ENCODE data around the gene GLIS2. TPM values are rescaled to one million over a fixed set of nuclear protein-coding genes. Genes with fewer than 3 reads are reported as not detected.

GLIS2 gene
- total RNA-seq, 1 donor from 2014 or later, result not detected

- DNase-seq (no peak), ATAC-seq (ENCODE audit: low read depth) (no peak)
- ChIA-PET CTCF (interaction anchor here (0.6 kb wide), 1 partner anchor 17 kb away, joined by 3 read pairs; no protein-coding TSS in a partner anchor), POLR2A (no interaction called here)
- Mint-ChIP-seq H3K4me1 (no peaks in the 10 kb centered on the region), H3K27ac (no peak overlapping the region), H3K27me3 (no peaks in the 10 kb centered on the region), H3K9me3 (no peaks in the 10 kb centered on the region), H3K36me3 (ENCODE audit: low read depth) (peaks cover 49% of the 10 kb centered on the region), H3K4me3 (no peak overlapping the region)
- intact Hi-C loops (cut with micrococcal nuclease), result no loop called here
- TF ChIP-seq CTCF (IDR thresholded peaks at IDR 0.05), result no peak
Measured at GRCh38 chr16:4385789-4386450, 70.1 kb downstream of the GLIS2 start.

- ATAC-seq (ENCODE audit: low read depth) (no peak), DNase-seq (no peak)
- intact Hi-C loops (cut with micrococcal nuclease), result no loop called here
- TF ChIP-seq CTCF (IDR thresholded peaks at IDR 0.05), result no peak
- Mint-ChIP-seq H3K27me3 (no peaks in the 10 kb centered on the region), H3K4me1 (no peaks in the 10 kb centered on the region), H3K9me3 (no peaks in the 10 kb centered on the region), H3K4me3 (no peak overlapping the region), H3K36me3 (ENCODE audit: low read depth) (peaks cover 48% of the 10 kb centered on the region), H3K27ac (no peak overlapping the region)
- POLR2A ChIA-PET, result no interaction called here
- CTCF ChIA-PET, result interaction anchor here (0.6 kb wide), 1 partner anchor 16 kb away, joined by 3 read pairs; no protein-coding TSS in a partner anchor
Measured at GRCh38 chr16:4386451-4386805, 70.6 kb downstream of the GLIS2 start.

DNA sequence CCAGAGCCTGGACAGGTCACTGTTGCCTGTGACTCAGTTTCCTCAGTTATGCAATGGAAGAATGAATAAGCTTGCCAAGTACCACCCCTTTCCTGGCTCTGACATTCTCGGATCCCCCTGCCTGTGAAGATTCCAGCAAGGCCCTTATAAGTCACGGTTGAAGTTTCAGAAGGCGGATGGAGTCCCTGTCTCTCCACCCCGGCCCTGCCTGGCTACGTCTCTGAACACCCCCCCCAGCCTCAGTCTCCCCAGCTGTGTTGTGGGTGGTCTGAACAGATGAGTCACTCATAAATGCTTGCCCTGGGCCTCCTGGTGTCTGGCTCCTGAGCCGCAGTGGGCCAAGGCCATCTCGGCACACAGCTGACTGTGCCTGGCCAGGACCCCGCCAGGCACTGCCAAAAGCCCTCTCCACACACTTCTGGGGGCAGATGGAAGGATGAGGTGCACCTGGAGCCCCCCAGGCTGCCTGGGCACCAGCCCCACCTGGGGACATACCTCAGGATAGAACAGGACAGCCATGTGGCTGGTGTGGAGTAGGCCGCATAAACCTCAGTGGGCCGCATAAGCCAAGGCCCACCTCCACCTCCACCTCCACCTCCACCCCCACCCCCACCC is 71.2 kb downstream of the GLIS2 start:
- Mint-ChIP-seq H3K4me1 (no peaks in the 10 kb centered on the region), H3K9me3 (no peaks in the 10 kb centered on the region), H3K27me3 (no peaks in the 10 kb centered on the region), H3K36me3 (ENCODE audit: low read depth) (peaks cover 46% of the 10 kb centered on the region), H3K27ac (no peak overlapping the region), H3K4me3 (no peak overlapping the region)
- CTCF ChIA-PET, result no interaction called here
- ATAC-seq (ENCODE audit: low read depth) (no peak), DNase-seq (no peak)
- POLR2A ChIA-PET, result no interaction called here
- TF ChIP-seq CTCF (IDR thresholded peaks at IDR 0.05), result no peak
- intact Hi-C loops (cut with micrococcal nuclease), result no loop called here

DNA sequence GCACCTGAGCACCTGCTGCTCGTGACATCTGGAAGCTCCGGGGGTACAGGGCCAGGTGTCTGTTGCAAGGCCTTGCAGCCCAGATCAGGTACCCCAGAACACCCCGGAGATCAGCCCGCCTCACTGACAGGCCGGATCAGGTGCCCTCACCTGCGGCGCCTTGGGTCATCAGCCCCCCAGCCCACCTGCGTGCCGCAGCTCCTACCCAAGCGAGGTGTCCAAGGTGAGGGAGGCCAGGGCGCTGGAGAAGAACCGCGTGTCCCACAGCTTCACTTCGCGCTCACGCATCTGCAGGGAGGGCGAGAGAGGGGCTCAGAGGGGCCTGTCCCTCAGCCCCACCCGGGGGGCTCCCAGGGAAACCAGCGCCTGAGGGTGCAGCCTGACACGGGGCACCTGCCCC is 71.9 kb downstream of the GLIS2 start:
- TF ChIP-seq CTCF (IDR thresholded peaks at IDR 0.05), result no peak
- ATAC-seq (ENCODE audit: low read depth) (no peak), DNase-seq (no peak)
- Mint-ChIP-seq H3K9me3 (no peaks in the 10 kb centered on the region), H3K27me3 (no peaks in the 10 kb centered on the region), H3K4me1 (no peaks in the 10 kb centered on the region), H3K36me3 (ENCODE audit: low read depth) (peaks cover 47% of the 10 kb centered on the region), H3K4me3 (no peak overlapping the region), H3K27ac (no peak overlapping the region)
- ChIA-PET CTCF (no interaction called here), POLR2A (no interaction called here)
- intact Hi-C loops (cut with micrococcal nuclease), result no loop called here

GRCh38 chr16:4388271-4389021 is 72.6 kb downstream of the GLIS2 start:
- no peaks in the 10 kb centered on the region for H3K27me3 Mint-ChIP-seq
- ATAC-seq (ENCODE audit: low read depth) (no peak), DNase-seq (no peak)
- ChIA-PET CTCF (no interaction called here), POLR2A (no interaction called here)
- H3K4me3 Mint-ChIP-seq, result no peak overlapping the region
- no peak overlapping the region for H3K27ac Mint-ChIP-seq
- no peak for TF ChIP-seq CTCF (IDR thresholded peaks at IDR 0.05)
- H3K9me3 Mint-ChIP-seq, result no peaks in the 10 kb centered on the region
- H3K36me3 Mint-ChIP-seq (ENCODE audit: low read depth), result peaks cover 46% of the 10 kb centered on the region
- H3K4me1 Mint-ChIP-seq, result no peaks in the 10 kb centered on the region
- intact Hi-C loops (cut with micrococcal nuclease), result no loop called here
